GM19467 (cell line): ENCODE data around the gene MINDY4B.
"Not testable (repeated sequence)": the region's sequence is repeated elsewhere in the genome, so short reads cannot be mapped to it uniquely, and the experiment has no call there.

Experiments used
- ATAC-seq: cut with Tn5 transposase; IDR thresholded peaks from one replicate; pipeline ENCODE4 v1.9.1; 2021; ENCODE audit warnings: mild to moderate bottlenecking, moderate library complexity; ENCODE audit not compliant: unreplicated experiment

MINDY4B gene

GRCh38 chr3:150899141-150899540 lies 6.1 kb downstream of the MINDY4B start:
- ATAC-seq: no peak

GRCh38 chr3:150898046-150898754 lies 7.0 kb downstream of the MINDY4B start:
- no peak for ATAC-seq

- no peak for ATAC-seq
These were observed 7.6 kb downstream of the MINDY4B start for GRCh38 chr3:150897592-150897991.

- no peak for ATAC-seq
These were observed 14.4 kb downstream of the MINDY4B start for GRCh38 chr3:150890831-150891230.

GRCh38 chr3:150890295-150890694 lies 14.9 kb downstream of the MINDY4B start:
- ATAC-seq: no peak

GRCh38 chr3:150889106-150889505 lies 16.1 kb downstream of the MINDY4B start:
- ATAC-seq: no peak

- ATAC-seq: no peak
These were observed 18.2 kb downstream of the MINDY4B start for GRCh38 chr3:150887031-150887430.

- no peak for ATAC-seq
These were observed 19.7 kb downstream of the MINDY4B start for GRCh38 chr3:150885535-150885934.

- ATAC-seq: no peak
These were observed 26.2 kb downstream of the MINDY4B start for GRCh38 chr3:150878996-150879575.

GRCh38 chr3:150878290-150878689 lies 26.9 kb downstream of the MINDY4B start:
- no peak for ATAC-seq

- ATAC-seq: no peak
These were observed 27.9 kb downstream of the MINDY4B start for GRCh38 chr3:150877303-150877702.

GRCh38 chr3:150876611-150877265 lies 28.5 kb downstream of the MINDY4B start:
- no peak for ATAC-seq

GRCh38 chr3:150875548-150875947 lies 29.7 kb downstream of the MINDY4B start:
- ATAC-seq: no peak

GRCh38 chr3:150874666-150875219 lies 30.5 kb downstream of the MINDY4B start:
- ATAC-seq: no peak

GRCh38 chr3:150871192-150871591 lies 34.0 kb downstream of the MINDY4B start:
- no peak for ATAC-seq

GRCh38 chr3:150870406-150870805 lies 34.8 kb downstream of the MINDY4B start:
- no peak for ATAC-seq

GRCh38 chr3:150868282-150868681 lies 37.0 kb downstream of the MINDY4B start:
- ATAC-seq: no peak

GRCh38 chr3:150867434-150867833 lies 37.8 kb downstream of the MINDY4B start:
- ATAC-seq: no peak

GRCh38 chr3:150863921-150864320 lies 41.3 kb downstream of the MINDY4B start:
- not testable (repeated sequence) for ATAC-seq

- ATAC-seq: no peak
These were observed 43.4 kb downstream of the MINDY4B start for GRCh38 chr3:150861851-150862250.

GRCh38 chr3:150857936-150858335 lies 47.3 kb downstream of the MINDY4B start:
- ATAC-seq: not testable (repeated sequence)

- no peak for ATAC-seq
These were observed 55.0 kb downstream of the MINDY4B start for GRCh38 chr3:150850191-150850590.
